CD14-positive monocyte (primary cell): ENCODE measurements around the gene PTPN7. TPM values are rescaled to one million over a fixed set of nuclear protein-coding genes. Genes with fewer than 3 reads are reported as not detected.

Source experiments
- DNase-seq, 3 donors: peaks; one replicate each; pipeline ENCODE4 v3.0.0-alpha.2; 2011 to 2022
- H2AFZ ChIP-seq: 2 replicates; pipeline ENCODE4 v1.6.0; 2012; ENCODE audit warnings: mild to moderate bottlenecking, low read depth, low read length, inconsistent platforms; ENCODE audit not compliant: insufficient read depth, poor library complexity, severe bottlenecking
- H3K27ac ChIP-seq, 2 donors: 1 replicate in 1 of 2; 2 replicates in 1 of 2; pipeline ENCODE4 v1.5.1; 2012 to 2013; ENCODE audit warnings: low read length in 2 of 2, control low read depth in 1 of 2, inconsistent platforms in 1 of 2, low read depth in 1 of 2, mild to moderate bottlenecking in 1 of 2
- H3K27me3 ChIP-seq, 2 donors: one replicate each; pipeline versions ENCODE4 v1.6.0 to v1.6.1; 2011 to 2013; ENCODE audit warnings: low read length in 2 of 2; ENCODE audit not compliant: control insufficient read depth in 2 of 2, insufficient read depth in 2 of 2
- H3K36me3 ChIP-seq, 2 donors: replicated peaks in 1 of 2; 1 replicate in 1 of 2; 2 replicates in 1 of 2; pipeline versions ENCODE4 v1.5.1 to v1.6.1; 2012 to 2013; ENCODE audit warnings: low read length in 2 of 2, control low read depth in 1 of 2, inconsistent platforms in 1 of 2, mild to moderate bottlenecking in 1 of 2; ENCODE audit not compliant: insufficient read depth in 2 of 2, control insufficient read depth in 1 of 2
- H3K4me1 ChIP-seq, 2 donors: 1 replicate in 1 of 2; 2 replicates in 1 of 2; pipeline versions ENCODE4 v1.5.1 to v1.6.1; 2012 to 2013; ENCODE audit warnings: low read length in 2 of 2, control low read depth in 1 of 2, inconsistent platforms in 1 of 2, mild to moderate bottlenecking in 1 of 2, moderate library complexity in 1 of 2; ENCODE audit not compliant: insufficient read depth in 2 of 2, control insufficient read depth in 1 of 2
- H3K4me2 ChIP-seq: replicated peaks from 2 replicates; pipeline ENCODE3; 2012; ENCODE audit warnings: low read length, moderate library complexity, mild to moderate bottlenecking; ENCODE audit not compliant: poor library complexity, severe bottlenecking; ENCODE audit errors: extremely low read depth
- H3K4me3 ChIP-seq, 3 experiments: fragments of 200-600 bp in 1 of 3; sonication (generic) in 1 of 3; replicated peaks in 1 of 3; 1 replicate in 2 of 3; 2 replicates in 1 of 3; pipeline ENCODE4 v1.5.1; 2011 to 2013; ENCODE audit warnings: low read length in 3 of 3, mild to moderate bottlenecking in 3 of 3, control low read depth in 2 of 3, low read depth in 2 of 3, inconsistent platforms in 1 of 3, moderate library complexity in 1 of 3
- H3K79me2 ChIP-seq: 2 replicates; pipeline ENCODE4 v1.6.0; 2012; ENCODE audit warnings: mild to moderate bottlenecking, control low read depth, inconsistent platforms, low read length, moderate library complexity; ENCODE audit not compliant: insufficient read depth
- H3K9ac ChIP-seq: 2 replicates; pipeline ENCODE4 v1.6.0; 2017; ENCODE audit warnings: low read length, mild to moderate bottlenecking; ENCODE audit not compliant: insufficient read depth, poor library complexity, severe bottlenecking
- H3K9me3 ChIP-seq, 2 donors: replicated peaks in 1 of 2; 1 replicate in 1 of 2; 2 replicates in 1 of 2; pipeline versions ENCODE4 v1.5.1 to v1.6.1; 2012 to 2013; ENCODE audit warnings: low read length in 2 of 2, control low read depth in 1 of 2; ENCODE audit not compliant: control insufficient read depth in 1 of 2, insufficient read depth in 1 of 2
- H4K20me1 ChIP-seq: 2 replicates; pipeline ENCODE4 v1.6.0; 2012; ENCODE audit warnings: mild to moderate bottlenecking, low read length, control low read depth, moderate library complexity; ENCODE audit not compliant: insufficient read depth
- H3K27ac Mint-ChIP-seq, 7 donors: one replicate each; pipeline ENCODE4 v1.8.0; 2020; ENCODE audit warnings: mild to moderate bottlenecking in 7 of 7, mixed read lengths in 7 of 7, moderate library complexity in 6 of 7, inconsistent platforms in 2 of 7
- H3K27me3 Mint-ChIP-seq, 3 donors: one replicate each; pipeline ENCODE4 v1.8.0; 2021 to 2022; ENCODE audit warnings: low read depth in 3 of 3, mild to moderate bottlenecking in 3 of 3, mixed read lengths in 3 of 3, moderate library complexity in 3 of 3, inconsistent platforms in 1 of 3
- H3K36me3 Mint-ChIP-seq, 2 donors: one replicate each; pipeline ENCODE4 v1.8.0; 2020; ENCODE audit warnings: mixed read lengths in 2 of 2, inconsistent platforms in 1 of 2, mild to moderate bottlenecking in 1 of 2
- H3K4me1 Mint-ChIP-seq: one replicate; pipeline ENCODE4 v1.8.0; 2020; ENCODE audit warnings: mild to moderate bottlenecking, mixed read lengths
- H3K4me3 Mint-ChIP-seq, 2 donors: one replicate each; pipeline ENCODE4 v1.8.0; 2020; ENCODE audit warnings: mild to moderate bottlenecking in 2 of 2, mixed read lengths in 2 of 2, moderate library complexity in 1 of 2
- H3K9me3 Mint-ChIP-seq, 7 donors: one replicate each; pipeline ENCODE4 v1.8.0; 2020 to 2022; ENCODE audit warnings: mixed read lengths in 7 of 7, mild to moderate bottlenecking in 6 of 7, moderate library complexity in 6 of 7, inconsistent platforms in 2 of 7
- WGBS: methylation state at CpG from one replicate; pipeline ENCODE4 v1.1.5; 2013; ENCODE audit warnings: missing lambda C conversion rate; ENCODE audit not compliant: insufficient coverage; 5-methylcytosine and 5-hydroxymethylcytosine counted together
- intact Hi-C, 2 donors: fragments of 100-400 bp; cut with micrococcal nuclease; formaldehyde crosslinking; loops; one replicate each; pipeline versions ENCODE4 v1.15.0 to v1.15.1; 2023
- polyA plus RNA-seq, 3 donors: library from polyadenylated mRNA; depleted of rRNA in 1 of 3; unstranded in 2 of 3; stranded (reverse) in 1 of 3; fragments of 300-500 nt in 2 of 3; fragments of >200 nt in 1 of 3; fragmentation: Illumina TruSeq in 2 of 3; gene quantifications; 1 replicate in 2 of 3; 2 replicates in 1 of 3; pipeline ENCODE4 v1.2.3, GENCODE V29; 2012 to 2021
- TF ChIP-seq, protein P1 (sequence below): fragments of 200-600 bp; IDR thresholded peaks from one replicate; pipeline ENCODE4 v1.8.0; 2022; ENCODE audit warnings: antibody characterized with exemption, mild to moderate bottlenecking

PTPN7 gene
- polyA plus RNA-seq, 3 donors: 4.0 to 18.8 (median 8.3) TPM

DNA sequence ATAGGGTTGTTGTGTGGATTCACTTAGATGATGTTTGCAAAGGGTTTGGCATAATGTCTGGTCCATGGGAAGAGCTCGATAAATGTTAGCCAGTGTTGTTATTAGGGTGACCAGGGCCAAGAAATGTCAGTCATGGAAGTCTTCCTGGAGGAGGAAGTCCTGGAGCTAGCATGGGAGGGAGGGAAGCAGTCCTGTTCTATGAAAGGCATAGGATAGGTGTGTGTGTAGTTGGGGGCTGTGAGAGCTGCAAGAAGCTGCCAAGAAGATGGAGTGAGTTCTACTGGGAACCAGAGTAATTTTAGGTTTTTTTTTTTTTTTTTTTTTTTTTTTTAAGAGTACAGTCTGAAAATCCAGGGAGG is 37.9 kb upstream of the PTPN7 start:
- Histone ChIP-seq H3K9ac (no peak overlapping the region), H3K27ac (no peak overlapping the region), H3K79me2 (no peaks in the 10 kb centered on the region), H3K27me3 (peaks cover 15 to 39% of the 10 kb centered on the region in 2 donors), H3K36me3 (no peaks in the 10 kb centered on the region), H3K9me3 (no peaks in the 10 kb centered on the region), H3K4me1 (no peaks in the 10 kb centered on the region), H2AFZ (no peak overlapping the region), H3K4me2 (no peak overlapping the region), H4K20me1 (no peaks in the 10 kb centered on the region), H3K4me3 (no peak overlapping the region)
- DNase-seq: no peak
- Mint-ChIP-seq H3K4me3 (peak overlapping the region in 1 of 2 donors; percentile 2), H3K9me3 (peaks cover 0 to 4% (median 0%) of the 10 kb centered on the region in 7 donors), H3K27ac (no peak overlapping the region), H3K4me1 (peaks cover 5% of the 10 kb centered on the region), H3K27me3 (peaks cover 44 to 62% (median 54%) of the 10 kb centered on the region in 3 donors), H3K36me3 (peaks cover 0 to 1% of the 10 kb centered on the region in 2 donors)
- TF ChIP-seq, protein P1, sequence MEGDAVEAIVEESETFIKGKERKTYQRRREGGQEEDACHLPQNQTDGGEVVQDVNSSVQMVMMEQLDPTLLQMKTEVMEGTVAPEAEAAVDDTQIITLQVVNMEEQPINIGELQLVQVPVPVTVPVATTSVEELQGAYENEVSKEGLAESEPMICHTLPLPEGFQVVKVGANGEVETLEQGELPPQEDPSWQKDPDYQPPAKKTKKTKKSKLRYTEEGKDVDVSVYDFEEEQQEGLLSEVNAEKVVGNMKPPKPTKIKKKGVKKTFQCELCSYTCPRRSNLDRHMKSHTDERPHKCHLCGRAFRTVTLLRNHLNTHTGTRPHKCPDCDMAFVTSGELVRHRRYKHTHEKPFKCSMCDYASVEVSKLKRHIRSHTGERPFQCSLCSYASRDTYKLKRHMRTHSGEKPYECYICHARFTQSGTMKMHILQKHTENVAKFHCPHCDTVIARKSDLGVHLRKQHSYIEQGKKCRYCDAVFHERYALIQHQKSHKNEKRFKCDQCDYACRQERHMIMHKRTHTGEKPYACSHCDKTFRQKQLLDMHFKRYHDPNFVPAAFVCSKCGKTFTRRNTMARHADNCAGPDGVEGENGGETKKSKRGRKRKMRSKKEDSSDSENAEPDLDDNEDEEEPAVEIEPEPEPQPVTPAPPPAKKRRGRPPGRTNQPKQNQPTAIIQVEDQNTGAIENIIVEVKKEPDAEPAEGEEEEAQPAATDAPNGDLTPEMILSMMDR: no peak
- intact Hi-C loops: no loop called here
- WGBS: 91% methylated on average over 1 of the region's 1 CpG

- H3K4me2 ChIP-seq: no peak overlapping the region
- intact Hi-C loops: no loop called here
- Mint-ChIP-seq H3K9me3 (peaks cover 0 to 5% (median 0%) of the 10 kb centered on the region in 7 donors), H3K36me3 (peaks cover 0 to 1% of the 10 kb centered on the region in 2 donors), H3K4me3 (no peak overlapping the region), H3K27me3 (peaks cover 49 to 67% (median 57%) of the 10 kb centered on the region in 3 donors), H3K4me1 (peaks cover 5% of the 10 kb centered on the region), H3K27ac (no peak overlapping the region)
- H3K79me2 ChIP-seq: no peaks in the 10 kb centered on the region
- H3K9ac ChIP-seq: no peak overlapping the region
- TF ChIP-seq, protein P1: no peak
- DNase-seq: no peak
- no peaks in the 10 kb centered on the region for H3K4me1 ChIP-seq
- no peaks in the 10 kb centered on the region for H3K36me3 ChIP-seq
- H3K4me3 ChIP-seq: no peak overlapping the region
- H3K9me3 ChIP-seq: no peaks in the 10 kb centered on the region
- no peak overlapping the region for H2AFZ ChIP-seq
- 100% methylated on average over 3 of the region's 7 CpGs for WGBS
- H3K27me3 ChIP-seq: peaks cover 18 to 45% of the 10 kb centered on the region in 2 donors
- no peaks in the 10 kb centered on the region for H4K20me1 ChIP-seq
- H3K27ac ChIP-seq: no peak overlapping the region
Measured at GRCh38 chr1:202197653-202198365, 37.4 kb upstream of the PTPN7 start.
